Nephron (organoid): Measurements from ENCODE around the gene LZTR1.

Source experiments
- H3K27ac Mint-ChIP-seq, 3 experiments: 2 replicates each; pipeline ENCODE4 v1.8.0; 2020; ENCODE audit warnings: mixed read lengths in 3 of 3, mild to moderate bottlenecking in 2 of 3, moderate library complexity in 1 of 3
- H3K27me3 Mint-ChIP-seq: 2 replicates; pipeline ENCODE4 v1.8.0; 2021; ENCODE audit warnings: low read depth, mild to moderate bottlenecking, moderate library complexity, mixed read lengths
- H3K36me3 Mint-ChIP-seq: 2 replicates; pipeline ENCODE4 v1.8.0; 2020; ENCODE audit warnings: low read depth, mixed read lengths
- H3K4me1 Mint-ChIP-seq: 2 replicates; pipeline ENCODE4 v1.8.0; 2020; ENCODE audit warnings: mixed read lengths
- H3K4me3 Mint-ChIP-seq, 3 experiments: 2 replicates each; pipeline ENCODE4 v1.8.0; 2020; ENCODE audit warnings: mild to moderate bottlenecking in 3 of 3, mixed read lengths in 3 of 3, moderate library complexity in 2 of 3
- H3K9me3 Mint-ChIP-seq: 2 replicates; pipeline ENCODE4 v1.8.0; 2020; ENCODE audit warnings: mixed read lengths
- TF ChIP-seq, protein P1 (sequence below), 3 experiments: fragments of 200-600 bp; sonication (generic); IDR thresholded peaks; one replicate each; pipeline ENCODE4 v1.5.0; 2021; ENCODE audit warnings: antibody characterized with exemption in 3 of 3; ENCODE audit not compliant: unreplicated experiment in 3 of 3

LZTR1 gene

DNA sequence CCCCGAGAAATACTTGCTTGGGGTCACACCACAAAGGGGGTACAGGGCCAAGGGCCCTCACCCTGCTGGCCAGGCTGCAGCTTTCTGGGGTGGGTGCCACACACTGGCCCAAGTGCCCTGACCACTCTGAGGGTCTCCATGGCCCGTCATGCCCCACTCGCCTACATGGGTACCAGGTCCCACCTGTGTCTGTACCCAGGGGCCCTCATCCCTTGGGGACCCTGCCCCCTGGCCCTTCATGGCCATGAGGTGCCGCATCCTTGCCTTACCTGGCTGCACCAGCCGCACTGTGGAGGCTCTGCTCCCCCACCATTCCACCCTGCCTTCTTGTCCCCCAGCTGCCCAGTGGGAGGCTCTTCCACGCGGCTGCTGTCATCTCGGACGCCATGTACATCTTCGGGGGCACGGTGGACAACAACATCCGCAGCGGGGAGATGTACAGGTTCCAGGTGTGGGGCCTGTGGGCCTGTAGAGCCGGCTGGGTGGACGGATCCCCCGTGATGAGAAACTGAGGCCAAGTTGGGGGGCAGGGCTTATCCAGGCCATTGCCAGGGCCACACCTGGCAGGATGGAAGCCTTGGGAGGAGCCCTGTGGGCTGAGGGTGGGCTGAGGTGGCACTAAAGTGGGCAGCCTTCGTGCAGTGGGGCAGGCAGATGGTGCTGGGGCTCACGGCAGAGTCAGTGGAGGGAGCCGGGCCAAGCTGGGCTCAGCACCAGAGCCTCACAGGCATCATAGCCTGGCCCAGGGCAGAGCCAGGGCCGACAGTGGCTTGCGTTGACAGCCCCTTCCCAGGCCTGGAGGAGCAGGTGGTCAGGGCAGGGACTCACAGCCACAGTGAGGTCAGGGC, 10.6 kb downstream of the LZTR1 start:
- no peaks in the 10 kb centered on the region for H3K9me3 Mint-ChIP-seq
- no peak overlapping the region for H3K27ac Mint-ChIP-seq
- H3K36me3 Mint-ChIP-seq = peaks cover 11% of the 10 kb centered on the region
- no peak overlapping the region for H3K4me3 Mint-ChIP-seq
- TF ChIP-seq, protein P1, sequence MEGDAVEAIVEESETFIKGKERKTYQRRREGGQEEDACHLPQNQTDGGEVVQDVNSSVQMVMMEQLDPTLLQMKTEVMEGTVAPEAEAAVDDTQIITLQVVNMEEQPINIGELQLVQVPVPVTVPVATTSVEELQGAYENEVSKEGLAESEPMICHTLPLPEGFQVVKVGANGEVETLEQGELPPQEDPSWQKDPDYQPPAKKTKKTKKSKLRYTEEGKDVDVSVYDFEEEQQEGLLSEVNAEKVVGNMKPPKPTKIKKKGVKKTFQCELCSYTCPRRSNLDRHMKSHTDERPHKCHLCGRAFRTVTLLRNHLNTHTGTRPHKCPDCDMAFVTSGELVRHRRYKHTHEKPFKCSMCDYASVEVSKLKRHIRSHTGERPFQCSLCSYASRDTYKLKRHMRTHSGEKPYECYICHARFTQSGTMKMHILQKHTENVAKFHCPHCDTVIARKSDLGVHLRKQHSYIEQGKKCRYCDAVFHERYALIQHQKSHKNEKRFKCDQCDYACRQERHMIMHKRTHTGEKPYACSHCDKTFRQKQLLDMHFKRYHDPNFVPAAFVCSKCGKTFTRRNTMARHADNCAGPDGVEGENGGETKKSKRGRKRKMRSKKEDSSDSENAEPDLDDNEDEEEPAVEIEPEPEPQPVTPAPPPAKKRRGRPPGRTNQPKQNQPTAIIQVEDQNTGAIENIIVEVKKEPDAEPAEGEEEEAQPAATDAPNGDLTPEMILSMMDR (IDR thresholded peaks at IDR 0.05; ENCODE audit: unreplicated experiment in 3 of 3) = no peak
- H3K4me1 Mint-ChIP-seq = no peaks in the 10 kb centered on the region
- no peaks in the 10 kb centered on the region for H3K27me3 Mint-ChIP-seq

GRCh38 chr22:20993304-20994127, 11.4 kb downstream of the LZTR1 start:
- no peaks in the 10 kb centered on the region for H3K4me1 Mint-ChIP-seq

GRCh38 chr22:20994128-20994901, 12.2 kb downstream of the LZTR1 start:
- TF ChIP-seq, protein P1 (IDR thresholded peaks at IDR 0.05; ENCODE audit: unreplicated experiment in 3 of 3) = no peak
- H3K27ac Mint-ChIP-seq = no peak overlapping the region
- H3K27me3 Mint-ChIP-seq = no peaks in the 10 kb centered on the region
- H3K4me1 Mint-ChIP-seq = no peaks in the 10 kb centered on the region
- peaks cover 9% of the 10 kb centered on the region for H3K36me3 Mint-ChIP-seq
- no peak overlapping the region for H3K4me3 Mint-ChIP-seq
- no peaks in the 10 kb centered on the region for H3K9me3 Mint-ChIP-seq

More at GRCh38 chr22:20993304-20994127, 11.4 kb downstream of the LZTR1 start:
- TF ChIP-seq, protein P1 (IDR thresholded peaks at IDR 0.05; ENCODE audit: unreplicated experiment in 3 of 3) = no peak
- no peak overlapping the region for H3K4me3 Mint-ChIP-seq
- H3K27me3 Mint-ChIP-seq = no peaks in the 10 kb centered on the region
- H3K9me3 Mint-ChIP-seq = no peaks in the 10 kb centered on the region
- peaks cover 9% of the 10 kb centered on the region for H3K36me3 Mint-ChIP-seq
- H3K27ac Mint-ChIP-seq = no peak overlapping the region

DNA sequence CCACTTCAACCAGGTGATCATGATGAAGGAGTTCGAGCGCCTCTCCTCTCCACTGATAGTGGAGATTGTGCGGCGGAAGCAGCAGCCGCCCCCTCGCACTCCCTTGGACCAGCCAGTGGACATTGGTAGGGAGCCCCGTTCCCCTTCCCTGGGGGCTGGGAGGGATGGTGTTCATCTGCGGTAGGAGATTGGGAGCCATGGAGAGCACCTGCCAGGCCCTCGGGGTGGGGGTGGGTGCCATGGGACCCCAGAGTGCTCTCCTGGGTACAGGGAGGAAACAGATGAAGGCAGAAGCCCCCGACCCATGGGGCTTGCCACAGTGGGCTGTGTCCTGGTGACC, 12.8 kb downstream of the LZTR1 start:
- Mint-ChIP-seq H3K27ac (no peak overlapping the region), H3K9me3 (no peaks in the 10 kb centered on the region), H3K4me3 (no peak overlapping the region), H3K4me1 (no peaks in the 10 kb centered on the region), H3K36me3 (peaks cover 9% of the 10 kb centered on the region), H3K27me3 (no peaks in the 10 kb centered on the region)
- TF ChIP-seq, protein P1 (IDR thresholded peaks at IDR 0.05; ENCODE audit: unreplicated experiment in 3 of 3) = no peak

DNA sequence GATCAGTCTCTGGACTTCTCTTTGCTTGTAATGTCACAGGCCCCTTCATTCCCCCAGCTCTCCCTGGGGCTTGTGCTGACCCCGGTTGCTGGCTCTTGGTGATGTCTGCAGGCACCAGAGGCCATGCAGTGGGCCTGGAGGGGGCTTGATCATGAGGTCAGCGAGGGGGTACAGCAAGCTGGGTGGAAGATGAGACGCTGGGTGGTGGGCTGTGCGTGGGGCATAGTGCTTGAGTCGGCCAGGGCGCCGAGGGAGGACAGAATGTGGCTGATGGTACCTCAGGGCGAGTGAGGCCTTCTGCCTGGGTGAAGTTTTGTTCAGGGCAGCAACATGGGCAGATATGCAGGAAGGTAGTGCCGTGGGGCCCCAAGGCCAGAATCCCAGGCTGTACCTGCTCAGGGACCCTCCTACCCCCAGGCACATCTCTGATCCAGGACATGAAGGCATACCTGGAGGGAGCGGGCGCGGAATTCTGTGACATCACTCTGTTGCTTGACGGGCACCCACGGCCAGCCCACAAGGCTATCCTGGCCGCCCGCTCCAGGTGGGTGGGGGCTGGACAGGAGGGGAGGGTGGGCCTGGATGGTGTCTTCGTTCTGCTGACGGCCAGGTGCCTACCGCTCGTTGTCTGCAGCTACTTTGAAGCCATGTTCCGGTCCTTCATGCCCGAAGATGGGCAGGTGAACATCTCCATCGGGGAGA, 13.4 kb downstream of the LZTR1 start:
- H3K27me3 Mint-ChIP-seq = no peaks in the 10 kb centered on the region
- no peak overlapping the region for H3K4me3 Mint-ChIP-seq
- no peak overlapping the region for H3K27ac Mint-ChIP-seq
- H3K4me1 Mint-ChIP-seq = no peaks in the 10 kb centered on the region
- H3K9me3 Mint-ChIP-seq = no peaks in the 10 kb centered on the region
- peaks cover 9% of the 10 kb centered on the region for H3K36me3 Mint-ChIP-seq
- TF ChIP-seq, protein P1 (IDR thresholded peaks at IDR 0.05; ENCODE audit: unreplicated experiment in 3 of 3) = no peak
